ENCODE results near the gene GPSM1. TPM values are rescaled to one million over a fixed set of nuclear protein-coding genes. Genes with fewer than 3 reads are reported as not detected.

GPSM1 gene
- total and polyA plus RNA-seq, 2 donors (not counting 1 experiment from before 2014, with no cell fraction given): 2.4 to 6.3 TPM

GRCh38 chr9:136332482-136332983 is 5.2 kb downstream of the GPSM1 start:
- no peak overlapping the region for H3K9ac ChIP-seq (ENCODE audit: low read length)

GRCh38 chr9:136333045-136333444 is 5.7 kb downstream of the GPSM1 start:
- no peak overlapping the region for H3K4me3 Mint-ChIP-seq
- no peak for ATAC-seq (ENCODE audit: low read depth)
- Histone ChIP-seq H3K27ac (ENCODE audit: low read length in 2 of 2) (no peak overlapping the region), H3K36me3 (replicated peaks in 1 of 2; ENCODE audit: control extremely low read depth in 1 of 2, control insufficient read depth in 1 of 2, extremely low read depth in 1 of 2, insufficient read depth in 2 of 2, low read length in 1 of 2) (no peaks in the 10 kb centered on the region), H3K27me3 (replicated peaks in 1 of 4; ENCODE audit: control extremely low read depth in 1 of 4, control insufficient read depth in 3 of 4, insufficient read depth in 4 of 4, low read length in 3 of 4) (peaks cover 0 to 12% (median 4%) of the 10 kb centered on the region in 4 experiments), H3K79me2 (ENCODE audit: control insufficient read depth, insufficient read depth, low read length) (peaks cover 12% of the 10 kb centered on the region), H3K9me3 (ENCODE audit: control extremely low read depth in 1 of 3, control insufficient read depth in 2 of 3, insufficient read depth in 1 of 3, low read length in 2 of 3) (no peaks in the 10 kb centered on the region), H3K4me3 (ENCODE audit: control extremely low read depth in 1 of 5, extremely low read depth in 1 of 5, insufficient read depth in 1 of 5, low read depth in 2 of 5, low read length in 4 of 5) (no peak overlapping the region), H3K4me2 (replicated peaks; ENCODE audit: low read depth, low read length, poor library complexity, severe bottlenecking) (no peak overlapping the region), H2AFZ (ENCODE audit: insufficient read depth, low read depth, low read length, poor library complexity, severe bottlenecking) (no peak overlapping the region), H3K4me1 (ENCODE audit: control insufficient read depth in 2 of 2, insufficient read depth in 2 of 2, low read length in 2 of 2) (peaks cover 10 to 11% of the 10 kb centered on the region in 2 donors), H4K20me1 (ENCODE audit: control insufficient read depth, insufficient read depth, low read length, poor library complexity, severe bottlenecking) (no peaks in the 10 kb centered on the region), H3K9ac (ENCODE audit: low read length) (no peak overlapping the region)
- no peaks in the 10 kb centered on the region for H3K9me3 Mint-ChIP-seq (ENCODE audit: insufficient read depth)
- DNase-seq: no peak
- intact Hi-C loops (cut with micrococcal nuclease): no loop called here
- POLR2A ChIA-PET: no interaction called here
- H3K27ac Mint-ChIP-seq: no peak overlapping the region
- CTCF ChIA-PET: no interaction called here
- WGBS (ENCODE audit: insufficient coverage): 71% methylated on average over 12 of the region's 12 CpGs
- peaks cover 4% of the 10 kb centered on the region for H3K4me1 Mint-ChIP-seq
- TF ChIP-seq EZH2 (IDR thresholded peaks at IDR 0.05; ENCODE audit: borderline replicate concordance, insufficient read depth, low read depth, low read length, poor library complexity, severe bottlenecking) (no peak), CTCF (IDR thresholded peaks at IDR 0.05) (no peak)
- H3K27me3 Mint-ChIP-seq: peaks cover 5% of the 10 kb centered on the region

More at GRCh38 chr9:136332482-136332983, 5.2 kb downstream of the GPSM1 start:
- no peak for ATAC-seq (ENCODE audit: low read depth)
- no peak for DNase-seq
- Histone ChIP-seq H3K4me1 (ENCODE audit: control insufficient read depth in 2 of 2, insufficient read depth in 2 of 2, low read length in 2 of 2) (peaks cover 12% of the 10 kb centered on the region in 2 donors), H3K79me2 (ENCODE audit: control insufficient read depth, insufficient read depth, low read length) (peaks cover 12% of the 10 kb centered on the region), H4K20me1 (ENCODE audit: control insufficient read depth, insufficient read depth, low read length, poor library complexity, severe bottlenecking) (no peaks in the 10 kb centered on the region), H3K36me3 (replicated peaks in 1 of 2; ENCODE audit: control extremely low read depth in 1 of 2, control insufficient read depth in 1 of 2, extremely low read depth in 1 of 2, insufficient read depth in 2 of 2, low read length in 1 of 2) (no peaks in the 10 kb centered on the region), H3K9me3 (ENCODE audit: control extremely low read depth in 1 of 3, control insufficient read depth in 2 of 3, insufficient read depth in 1 of 3, low read length in 2 of 3) (no peaks in the 10 kb centered on the region), H3K4me3 (ENCODE audit: control extremely low read depth in 1 of 5, extremely low read depth in 1 of 5, insufficient read depth in 1 of 5, low read depth in 2 of 5, low read length in 4 of 5) (no peak overlapping the region), H3K27me3 (replicated peaks in 1 of 4; ENCODE audit: control extremely low read depth in 1 of 4, control insufficient read depth in 3 of 4, insufficient read depth in 4 of 4, low read length in 3 of 4) (peaks cover 0 to 14% (median 4%) of the 10 kb centered on the region in 4 experiments), H3K4me2 (replicated peaks; ENCODE audit: low read depth, low read length, poor library complexity, severe bottlenecking) (no peak overlapping the region), H2AFZ (ENCODE audit: insufficient read depth, low read depth, low read length, poor library complexity, severe bottlenecking) (no peak overlapping the region), H3K27ac (ENCODE audit: low read length in 2 of 2) (no peak overlapping the region)
- Mint-ChIP-seq H3K27me3 (peaks cover 5% of the 10 kb centered on the region), H3K27ac (no peak overlapping the region), H3K4me3 (no peak overlapping the region), H3K4me1 (peaks cover 4% of the 10 kb centered on the region), H3K9me3 (ENCODE audit: insufficient read depth) (no peaks in the 10 kb centered on the region)
- intact Hi-C loops (cut with micrococcal nuclease): no loop called here
- no peak for TF ChIP-seq CTCF (IDR thresholded peaks at IDR 0.05)
- no peak for TF ChIP-seq EZH2 (IDR thresholded peaks at IDR 0.05; ENCODE audit: borderline replicate concordance, insufficient read depth, low read depth, low read length, poor library complexity, severe bottlenecking)
- POLR2A ChIA-PET: no interaction called here
- CTCF ChIA-PET: no interaction called here
- WGBS (ENCODE audit: insufficient coverage): 88% methylated on average over 9 of the region's 11 CpGs

Data from B cell (primary cell).